ENCODE data around the gene CLDN22. TPM values are rescaled to one million over a fixed set of nuclear protein-coding genes. Genes with fewer than 3 reads are reported as not detected.

The CLDN22 gene
- polyA plus RNA-seq, 1 experiment, result 0.06 TPM

DNA sequence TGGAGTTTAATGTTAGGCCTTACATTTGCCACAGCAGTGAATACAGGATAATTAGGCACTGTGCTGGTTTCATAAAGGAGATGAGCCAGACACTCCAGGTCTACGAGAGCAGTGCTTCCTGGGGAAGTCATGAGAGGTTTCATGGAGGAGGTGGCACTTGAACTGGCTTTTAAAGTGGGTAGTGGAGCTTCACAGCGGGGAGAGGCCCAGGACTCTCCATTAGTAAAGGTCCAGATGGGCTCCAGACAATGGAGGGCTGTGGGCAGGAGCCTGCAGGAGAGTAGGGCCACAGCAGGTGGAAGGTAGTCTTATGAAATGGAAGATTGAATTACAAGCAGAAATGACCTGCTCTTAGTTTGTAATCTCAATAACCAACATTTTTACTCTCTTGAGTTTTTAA lies 29.0 kb downstream of the CLDN22 start:
- ChIA-PET POLR2A (no interaction called here), CTCF (no interaction called here)
- no peaks in the 10 kb centered on the region for H3K27me3 ChIP-seq (ENCODE audit: control insufficient read depth, insufficient read depth, low read length)
- H3K36me3 ChIP-seq (ENCODE audit: control insufficient read depth, insufficient read depth, low read length), result peaks cover 18% of the 10 kb centered on the region
- H3K4me3 ChIP-seq (ENCODE audit: low read depth, low read length), result no peak overlapping the region
- DNase-seq (ENCODE audit: low read depth), result no peak
- no peak for TF ChIP-seq CTCF (IDR thresholded peaks at IDR 0.05; ENCODE audit: insufficient read depth, low read depth, low read length)

- H3K36me3 ChIP-seq (ENCODE audit: control insufficient read depth, insufficient read depth, low read length), result peaks cover 19% of the 10 kb centered on the region
- POLR2A ChIA-PET, result no interaction called here
- TF ChIP-seq CTCF (IDR thresholded peaks at IDR 0.05; ENCODE audit: insufficient read depth, low read depth, low read length), result no peak
- no peak for DNase-seq (ENCODE audit: low read depth)
- no peaks in the 10 kb centered on the region for H3K27me3 ChIP-seq (ENCODE audit: control insufficient read depth, insufficient read depth, low read length)
- CTCF ChIA-PET, result interaction anchor here (1.0 kb wide), 1 partner anchor 352 kb away, joined by 3 read pairs; no protein-coding TSS in a partner anchor
- H3K4me3 ChIP-seq (ENCODE audit: low read depth, low read length), result no peak overlapping the region
Observed at GRCh38 chr4:183289688-183290087, 30.4 kb downstream of the CLDN22 start.

- ChIA-PET CTCF (interaction anchor here (1.0 kb wide), 1 partner anchor 352 kb away, joined by 3 read pairs; no protein-coding TSS in a partner anchor), POLR2A (no interaction called here)
- no peaks in the 10 kb centered on the region for H3K27me3 ChIP-seq (ENCODE audit: control insufficient read depth, insufficient read depth, low read length)
- peaks cover 21% of the 10 kb centered on the region for H3K36me3 ChIP-seq (ENCODE audit: control insufficient read depth, insufficient read depth, low read length)
- H3K4me3 ChIP-seq (ENCODE audit: low read depth, low read length), result no peak overlapping the region
- no peak for DNase-seq (ENCODE audit: low read depth)
- no peak for TF ChIP-seq CTCF (IDR thresholded peaks at IDR 0.05; ENCODE audit: insufficient read depth, low read depth, low read length)
Observed at GRCh38 chr4:183288955-183289354, 31.1 kb downstream of the CLDN22 start.

- DNase-seq (ENCODE audit: low read depth), result no peak
- CTCF ChIA-PET, result no interaction called here
- H3K27me3 ChIP-seq (ENCODE audit: control insufficient read depth, insufficient read depth, low read length), result no peaks in the 10 kb centered on the region
- POLR2A ChIA-PET, result no interaction called here
- H3K36me3 ChIP-seq (ENCODE audit: control insufficient read depth, insufficient read depth, low read length), result peaks cover 22% of the 10 kb centered on the region
- H3K4me3 ChIP-seq (ENCODE audit: low read depth, low read length), result no peak overlapping the region
- no peak for TF ChIP-seq CTCF (IDR thresholded peaks at IDR 0.05; ENCODE audit: insufficient read depth, low read depth, low read length)
Observed at GRCh38 chr4:183287677-183288076, 32.4 kb downstream of the CLDN22 start.

DNA sequence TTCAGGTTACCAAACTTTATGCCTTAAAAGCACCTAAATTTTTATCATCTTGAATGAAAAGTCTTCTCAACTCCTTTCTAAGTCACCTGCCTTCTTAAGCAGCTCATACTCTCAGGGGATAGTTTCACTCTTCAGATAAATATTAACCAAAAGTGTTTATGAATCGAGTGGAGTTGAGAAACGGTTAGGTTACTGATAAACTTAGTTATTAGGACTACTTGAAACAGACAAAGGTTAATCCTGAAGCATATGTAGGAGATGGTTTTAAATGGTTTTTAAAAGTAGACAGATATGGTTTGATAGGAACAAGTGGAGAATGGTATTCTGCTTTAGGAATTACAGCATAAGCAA lies 32.8 kb downstream of the CLDN22 start:
- H3K27me3 ChIP-seq (ENCODE audit: control insufficient read depth, insufficient read depth, low read length), result no peaks in the 10 kb centered on the region
- H3K36me3 ChIP-seq (ENCODE audit: control insufficient read depth, insufficient read depth, low read length), result peaks cover 25% of the 10 kb centered on the region
- POLR2A ChIA-PET, result no interaction called here
- H3K4me3 ChIP-seq (ENCODE audit: low read depth, low read length), result no peak overlapping the region
- TF ChIP-seq CTCF (IDR thresholded peaks at IDR 0.05; ENCODE audit: insufficient read depth, low read depth, low read length), result no peak
- CTCF ChIA-PET, result no interaction called here
- DNase-seq (ENCODE audit: low read depth), result no peak

All from BJ (cell line).